A673 (cell line): ENCODE data around the gene AIFM3. TPM values are rescaled to one million over a fixed set of nuclear protein-coding genes. Genes with fewer than 3 reads are reported as not detected.

Experiments
- BruUV-seq: library from RNA; stranded (reverse); fragments of 400-500 nt; replicated peaks from 2 replicates; lab custom pipeline; 2021; lab: Mats Ljungman, UMichigan
- CTCF ChIA-PET: fragments of 300-600 bp; sonication (Branson Sonifier 250); formaldehyde crosslinking; loops from one replicate; lab custom pipeline; 2022; ENCODE audit warnings: antibody characterized with exemption; lab: Charles Lee
- POLR2A ChIA-PET: fragments of 300-600 bp; sonication (Branson Sonifier 250); formaldehyde crosslinking; loops from one replicate; lab custom pipeline; 2022; ENCODE audit warnings: antibody characterized with exemption; ENCODE audit not compliant: low non-redundant PET; lab: Charles Lee
- DNase-seq: peaks from one replicate; pipeline ENCODE4 v3.0.0-alpha.2; 2015; ENCODE audit warnings: low spot score
- H3K27ac ChIP-seq: fragments of 200-600 bp; sonication (generic); 2 replicates; pipeline ENCODE4 v1.5.1; 2016; ENCODE audit warnings: mixed run types, low read depth, mild to moderate bottlenecking, mixed read lengths, antibody characterized with exemption, low read length; ENCODE audit not compliant: poor library complexity, severe bottlenecking
- H3K27me3 ChIP-seq: fragments of 200-600 bp; sonication (generic); replicated peaks from 2 replicates; pipeline ENCODE4 v1.6.1; 2017; ENCODE audit warnings: mixed run types, low read depth, mild to moderate bottlenecking, mixed read lengths, antibody characterized with exemption, low read length; ENCODE audit not compliant: insufficient read depth, poor library complexity
- H3K36me3 ChIP-seq: fragments of 200-600 bp; sonication (generic); 2 replicates; pipeline ENCODE4 v1.6.1; 2016; ENCODE audit warnings: mixed run types, mild to moderate bottlenecking, mixed read lengths, antibody characterized with exemption, low read length; ENCODE audit not compliant: insufficient read depth, poor library complexity, severe bottlenecking
- H3K4me1 ChIP-seq: fragments of 200-600 bp; sonication (generic); 2 replicates; pipeline ENCODE4 v1.6.1; 2017; ENCODE audit warnings: mixed run types, mild to moderate bottlenecking, mixed read lengths, antibody characterized with exemption, low read length; ENCODE audit not compliant: insufficient read depth, poor library complexity, severe bottlenecking
- H3K4me3 ChIP-seq: fragments of 200-600 bp; sonication (generic); 2 replicates; pipeline ENCODE4 v1.5.1; 2016; ENCODE audit warnings: low read depth, mixed run types, mild to moderate bottlenecking, mixed read lengths, low read length; ENCODE audit not compliant: poor library complexity, severe bottlenecking
- H3K9me3 ChIP-seq: fragments of 200-600 bp; sonication (generic); 2 replicates; pipeline ENCODE4 v1.6.1; 2016; ENCODE audit warnings: mixed run types, low read depth, mild to moderate bottlenecking, mixed read lengths, antibody characterized with exemption, low read length; ENCODE audit not compliant: poor library complexity, severe bottlenecking
- CTCF ChIP-seq: fragments of 300-800, 200-600 bp; sonication (generic); conservative IDR thresholded peaks from 2 replicates; pipeline ENCODE4 v1.5.1; 2017; ENCODE audit warnings: low read depth, mild to moderate bottlenecking, antibody characterized with exemption, low read length, moderate library complexity, mixed read lengths
- EZH2 ChIP-seq: fragments of 200-600 bp; sonication (generic); IDR thresholded peaks from 2 replicates; pipeline ENCODE4 v1.6.1; 2017; ENCODE audit warnings: borderline replicate concordance, low read depth, mild to moderate bottlenecking, mixed read lengths, antibody characterized with exemption, low read length; ENCODE audit not compliant: poor library complexity, severe bottlenecking
- intact Hi-C: fragments of 100-400 bp; cut with micrococcal nuclease; formaldehyde crosslinking; loops from one replicate; pipeline ENCODE4 v1.10.0; 2022; ENCODE audit not compliant: unreplicated experiment
- total RNA-seq: library from RNA; stranded (reverse); gene quantifications from 2 replicates; pipeline ENCODE4 v1.2.3, GENCODE V29; 2021

Gene AIFM3
- total RNA-seq, 1 experiment from 2014 or later, result not detected

- Histone ChIP-seq H3K4me3 (no peak overlapping the region), H3K4me1 (no peaks in the 10 kb centered on the region), H3K27me3 (no peaks in the 10 kb centered on the region), H3K9me3 (no peaks in the 10 kb centered on the region), H3K36me3 (peaks cover 41% of the 10 kb centered on the region), H3K27ac (no peak overlapping the region)
- CTCF ChIA-PET, result no interaction called here
- BruUV-seq, result no TSS peak
- intact Hi-C loops, result loop anchor here (10.0 kb wide), 2 partner anchors 64 to 144 kb away; no protein-coding TSS in a partner anchor
- POLR2A ChIA-PET, result no interaction called here
- TF ChIP-seq EZH2, result no peak
- no peak for TF ChIP-seq CTCF
- no peak for DNase-seq
These were observed 18.1 kb upstream of the AIFM3 start for GRCh38 chr22:20948989-20949388.

DNA sequence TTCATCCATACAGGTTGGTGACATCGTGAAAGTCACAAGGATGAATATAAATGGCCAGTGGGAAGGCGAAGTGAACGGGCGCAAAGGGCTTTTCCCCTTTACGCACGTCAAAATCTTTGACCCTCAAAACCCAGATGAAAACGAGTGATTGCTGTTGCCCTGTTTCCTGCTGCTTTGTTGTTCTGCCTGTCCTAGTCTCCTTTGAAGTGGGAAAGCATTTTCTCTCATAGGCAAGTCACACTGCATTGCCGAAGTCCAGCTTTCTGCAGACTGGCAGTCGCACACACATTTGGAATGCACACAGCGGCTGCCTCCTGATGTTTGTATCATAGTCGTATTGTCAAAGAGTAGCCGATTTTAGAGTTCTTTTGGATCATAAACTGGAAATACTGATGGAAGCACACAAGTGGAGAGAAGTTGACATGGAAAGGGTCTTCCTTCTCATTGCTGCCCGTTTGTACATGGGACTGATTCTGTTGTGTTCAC is 17.3 kb upstream of the AIFM3 start:
- ChIA-PET POLR2A (interaction anchor here (0.7 kb wide), 1 partner anchor 120 kb away, joined by 3 read pairs; no protein-coding TSS in a partner anchor), CTCF (no interaction called here)
- Histone ChIP-seq H3K27ac (no peak overlapping the region), H3K4me3 (no peak overlapping the region), H3K4me1 (no peaks in the 10 kb centered on the region), H3K36me3 (peaks cover 41% of the 10 kb centered on the region), H3K9me3 (no peaks in the 10 kb centered on the region), H3K27me3 (no peaks in the 10 kb centered on the region)
- BruUV-seq, result no TSS peak
- TF ChIP-seq EZH2 (no peak), CTCF (no peak)
- intact Hi-C loops, result loop anchor here (10.0 kb wide), 2 partner anchors 65 to 145 kb away; no protein-coding TSS in a partner anchor
- DNase-seq, result no peak

- no peak for TF ChIP-seq CTCF
- TF ChIP-seq EZH2, result no peak
- TSS peak; percentile 38 for BruUV-seq
These were observed 15.7 kb upstream of the AIFM3 start for GRCh38 chr22:20951151-20951931.

More at GRCh38 chr22:20951151-20951931, 15.7 kb upstream of the AIFM3 start:
- no peaks in the 10 kb centered on the region for H3K9me3 ChIP-seq
- DNase-seq, result no peak
- intact Hi-C loops, result no loop called here
- peaks cover 41% of the 10 kb centered on the region for H3K36me3 ChIP-seq
- H3K27ac ChIP-seq, result no peak overlapping the region
- H3K27me3 ChIP-seq, result no peaks in the 10 kb centered on the region
- CTCF ChIA-PET, result no interaction called here
- no peak overlapping the region for H3K4me3 ChIP-seq
- H3K4me1 ChIP-seq, result no peaks in the 10 kb centered on the region
- POLR2A ChIA-PET, result no interaction called here
